Ovary (tissue), 3 donors: ENCODE data around the gene IGSF21.

ENCODE experiments used
- CTCF ChIP-seq, 3 donors: fragments of 450-650 bp in 2 of 3; fragments of 200-600 bp in 1 of 3; IDR thresholded peaks; one replicate each; pipeline versions ENCODE4 v1.5.1 to v1.8.0; 2016 to 2022; ENCODE audit warnings: antibody characterized with exemption in 3 of 3, mild to moderate bottlenecking in 1 of 3
- EP300 ChIP-seq: sonication (generic); formaldehyde crosslinking; IDR thresholded peaks from one replicate; pipeline ENCODE4 v1.6.1; 2017; ENCODE audit warnings: antibody characterized with exemption
- POLR2A ChIP-seq: fragments of 450-650 bp; IDR thresholded peaks from one replicate; pipeline ENCODE4 v1.6.1; 2017; ENCODE audit warnings: antibody characterized with exemption, mild to moderate bottlenecking, moderate library complexity
- donor health status: DM: no; HTN: no; CAD: no.

- TF ChIP-seq CTCF (IDR thresholded peaks at IDR 0.05) (no peak), POLR2A (no peak), EP300 (no peak)
These were observed 122.7 kb downstream of the IGSF21 start for GRCh38 chr1:18230321-18230720.
